Right renal pelvis (tissue), 4 donors: ENCODE results near the gene SLC44A5. TPM values are rescaled to one million over a fixed set of nuclear protein-coding genes. Genes with fewer than 3 reads are reported as not detected.
"Not testable (repeated sequence)": the region's sequence is repeated elsewhere in the genome, so short reads cannot be mapped to it uniquely, and the experiment has no call there.

Experiments
- DNase-seq, 4 donors: peaks; one replicate each; pipeline ENCODE4 v3.0.0-alpha.2; 2013; ENCODE audit warnings: low read depth in 4 of 4, low spot score in 3 of 4, missing footprints in 1 of 4
- polyA plus RNA-seq, 4 donors: library from polyadenylated mRNA; unstranded; fragments of 120-200 nt; gene quantifications; one replicate each; pipeline ENCODE4 v1.2.1, GENCODE V29; 2013; ENCODE audit not compliant: insufficient read length in 4 of 4

SLC44A5 gene
- polyA plus RNA-seq: 10 to 100 TPM; 10.6 to 14.7 (median 12.8) TPM

DNA sequence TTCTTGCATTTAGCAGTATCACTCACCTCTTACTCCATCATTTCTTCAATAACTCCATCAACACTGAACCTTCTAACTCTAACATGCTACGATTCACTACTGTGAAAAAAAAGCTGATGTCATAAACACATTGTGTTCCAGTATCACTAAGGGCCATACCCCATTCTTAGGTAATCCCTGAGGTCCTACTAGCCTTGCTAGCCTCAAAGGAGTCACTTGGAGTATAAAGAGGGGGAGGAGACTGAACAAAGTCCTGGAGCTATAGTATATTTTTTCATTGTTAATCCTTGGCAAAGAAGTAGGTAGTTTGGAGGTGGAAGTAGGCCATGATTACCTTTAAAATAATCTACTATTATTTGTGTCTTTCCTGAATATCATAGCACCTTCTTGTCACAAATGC lies at the start of gene SLC44A5:
Gene SLC44A5 (minus strand): TSS at position 101 of the 400 bp plus-strand sequence. CDS start 69,667 bp downstream, outside the sequence.
- no peak for DNase-seq

DNA sequence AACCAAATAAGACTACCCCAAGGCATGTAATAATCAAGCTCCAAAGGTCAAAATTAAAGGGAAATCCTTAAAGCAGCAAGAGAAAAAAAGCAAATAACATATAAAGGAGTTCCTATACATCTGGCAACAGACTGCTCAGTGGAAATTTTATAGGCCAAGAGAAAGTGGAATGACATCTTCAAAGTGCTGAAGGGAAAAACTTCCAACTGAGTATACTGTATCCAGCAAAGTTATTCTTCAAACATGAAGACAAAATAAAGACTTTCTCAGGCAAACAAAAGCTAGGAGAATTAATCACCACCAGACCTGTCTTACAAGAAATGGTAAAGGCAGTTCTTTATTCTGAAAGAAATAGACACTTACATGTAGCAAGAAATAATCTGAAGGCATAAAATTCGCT lies 45.0 kb upstream of the SLC44A5 start:
- DNase-seq: no peak

DNA sequence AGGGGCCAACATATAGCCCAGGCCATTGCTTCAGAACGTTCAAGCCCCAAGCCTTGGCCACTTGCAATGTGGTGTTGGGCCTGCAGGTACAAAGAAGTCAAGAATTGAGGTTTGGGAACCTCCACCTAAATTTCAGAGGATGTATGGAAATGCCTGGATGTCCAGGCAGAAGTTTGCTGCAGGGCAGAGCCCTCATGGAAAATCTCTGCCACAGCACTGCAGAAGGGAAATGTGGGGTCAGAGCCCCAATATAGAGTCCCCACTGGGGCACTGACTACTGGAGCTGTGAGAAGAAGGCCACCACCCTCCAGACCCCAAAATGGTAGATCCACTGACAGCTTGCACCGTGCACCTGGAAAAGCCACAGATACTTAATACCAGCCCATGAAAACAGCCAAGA lies 36.3 kb upstream of the SLC44A5 start:
- not testable (repeated sequence) for DNase-seq

DNA sequence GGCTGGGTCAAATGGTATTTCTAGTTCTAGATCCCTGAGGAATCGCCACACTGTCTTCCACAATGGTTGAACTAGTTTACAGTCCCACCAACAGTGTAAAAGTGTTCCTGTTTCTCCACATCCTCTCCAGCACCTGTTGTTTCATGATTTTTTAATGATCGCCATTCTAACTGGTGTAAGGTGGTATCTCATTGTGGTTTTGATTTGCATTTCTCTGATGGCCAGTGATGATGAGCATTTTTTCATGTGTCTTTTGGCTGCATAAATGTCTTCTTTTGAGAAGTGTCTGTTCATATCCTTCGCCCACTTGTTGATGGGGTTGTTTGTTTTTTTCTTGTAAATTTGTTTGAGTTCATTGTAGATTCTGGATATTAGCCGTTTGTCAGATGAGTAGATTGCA lies 34.2 kb upstream of the SLC44A5 start:
- not testable (repeated sequence) for DNase-seq

DNA sequence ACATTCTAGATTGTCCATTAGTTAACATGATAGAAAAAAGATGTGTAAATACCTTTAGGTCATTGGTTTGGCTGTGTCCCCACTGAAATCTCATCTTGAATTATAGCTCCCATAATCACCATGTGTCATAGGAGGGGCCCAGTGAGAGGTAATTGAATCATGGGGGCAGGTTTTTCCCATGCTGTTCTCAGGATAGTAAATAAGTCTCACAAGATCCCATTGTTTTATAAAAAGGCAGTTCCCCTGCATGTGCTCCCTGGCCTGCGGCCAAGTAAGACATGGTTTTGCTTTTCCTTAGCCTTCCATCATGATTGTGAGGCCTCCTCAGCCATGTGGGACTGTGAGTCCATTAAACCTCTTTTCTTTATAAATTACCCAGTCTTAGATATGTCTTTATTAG lies 32.5 kb upstream of the SLC44A5 start:
- no peak for DNase-seq

DNA sequence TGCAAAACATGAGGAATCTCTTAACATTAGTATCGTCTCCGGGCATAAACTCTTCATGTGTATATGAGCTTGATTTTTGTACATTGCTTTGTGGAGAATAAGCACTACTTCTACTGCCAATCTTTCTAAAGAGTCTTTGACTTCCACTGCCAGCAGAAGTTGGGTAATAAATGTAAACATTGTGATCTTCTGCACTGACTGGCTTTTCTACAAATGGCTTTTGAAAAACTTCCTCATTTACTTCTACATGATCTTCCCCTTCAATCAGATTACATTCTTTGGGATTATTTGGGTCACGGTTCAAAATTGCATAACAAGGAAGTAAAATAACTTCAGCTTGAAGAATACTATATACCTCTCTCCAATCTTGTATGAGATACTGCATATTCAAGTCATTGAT lies 30.4 kb upstream of the SLC44A5 start:
- no peak for DNase-seq

DNA sequence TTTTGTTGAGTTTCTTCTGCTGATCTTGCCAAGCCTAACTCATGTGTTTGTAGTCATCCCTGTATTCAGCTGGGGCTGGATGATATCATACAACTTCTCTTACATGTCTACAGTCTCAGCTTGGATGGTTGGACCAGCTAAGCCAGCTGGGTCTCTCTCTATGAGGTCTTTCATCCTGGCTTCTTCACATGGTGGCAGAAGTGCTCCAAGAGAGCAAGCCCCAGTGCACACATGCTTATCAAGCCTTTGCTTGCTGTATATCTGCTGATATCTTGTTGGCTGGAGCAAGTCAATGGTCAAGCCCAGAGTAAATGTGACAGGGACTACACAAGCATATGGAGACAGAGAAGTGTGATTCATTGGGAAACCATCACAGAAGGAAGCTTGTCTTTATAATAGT lies 29.2 kb upstream of the SLC44A5 start:
- DNase-seq: no peak

DNA sequence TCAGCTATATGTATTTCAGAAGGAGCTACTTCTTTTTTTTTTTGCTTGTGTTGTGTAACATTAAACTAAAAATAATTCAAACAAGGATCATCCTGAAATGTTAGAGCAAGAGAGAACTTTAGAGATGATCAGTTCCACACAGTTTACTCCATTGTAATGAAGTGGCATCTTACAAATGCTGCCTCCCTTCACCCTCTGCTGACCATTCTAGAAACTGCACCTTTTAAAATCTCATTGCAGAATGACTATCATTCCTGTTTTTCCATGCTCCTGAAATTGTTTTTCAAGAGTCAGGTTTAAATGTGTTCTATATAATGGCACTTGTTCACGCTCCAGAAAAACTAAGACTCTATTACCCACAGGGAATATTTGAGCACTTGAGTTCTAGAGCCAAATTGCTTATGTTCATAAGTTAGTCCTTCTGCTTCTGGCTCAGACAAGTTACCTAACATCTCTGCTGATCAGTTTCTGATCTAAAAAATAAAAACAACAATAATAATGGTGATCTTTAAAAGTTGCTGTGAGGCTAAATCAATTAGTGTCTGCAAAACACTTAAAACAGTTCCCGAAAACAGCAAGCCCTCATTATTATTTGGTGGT lies 21.5 kb upstream of the SLC44A5 start:
- DNase-seq: no peak

DNA sequence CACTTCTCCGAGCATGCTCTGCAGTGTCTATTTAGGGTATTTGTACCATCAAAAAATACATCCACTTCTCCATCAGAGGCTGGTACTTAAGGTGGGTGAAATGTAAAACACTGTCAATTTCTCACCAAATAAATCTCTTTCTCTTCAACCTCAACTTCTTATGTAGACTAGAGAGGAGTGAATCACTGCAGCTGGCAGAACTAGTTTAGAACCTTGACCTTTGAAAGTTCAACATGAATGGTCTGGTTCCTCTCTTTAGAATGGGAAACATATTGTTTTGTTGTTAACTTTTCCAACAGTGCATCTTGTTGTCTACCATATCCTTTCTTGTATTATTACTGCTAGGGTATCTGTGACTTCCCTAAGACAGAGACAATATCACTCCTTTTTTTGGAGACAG lies 20.1 kb upstream of the SLC44A5 start:
- no peak for DNase-seq

DNA sequence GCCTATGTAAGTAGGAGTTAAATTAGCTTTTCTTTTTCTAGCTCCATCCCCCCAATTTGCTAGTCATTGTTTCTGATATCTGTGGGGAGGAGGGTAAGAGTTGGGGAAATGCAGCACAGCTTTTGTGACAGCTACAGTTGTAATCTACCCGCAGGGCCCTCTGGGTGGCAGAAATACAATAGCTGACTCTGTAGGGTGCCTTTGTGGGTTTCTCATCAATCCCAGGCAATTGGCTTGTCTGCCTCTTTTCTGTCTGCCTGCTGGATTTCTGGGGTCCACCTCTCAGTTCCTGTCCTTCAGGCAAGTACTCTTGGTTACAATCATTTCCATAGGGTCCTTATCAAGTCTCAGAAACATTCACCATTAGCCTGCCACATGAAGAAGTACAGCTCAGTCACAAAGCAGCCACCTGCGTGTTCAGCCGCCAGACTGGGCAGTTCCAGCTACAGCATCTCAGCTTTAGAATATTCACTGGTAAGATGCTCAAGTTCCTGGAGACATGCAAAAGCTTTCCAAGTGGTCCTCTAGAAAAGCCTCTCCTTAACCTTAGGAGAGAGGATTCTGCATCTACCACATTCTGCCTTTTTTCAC lies 19.2 kb upstream of the SLC44A5 start:
- DNase-seq: no peak

DNA sequence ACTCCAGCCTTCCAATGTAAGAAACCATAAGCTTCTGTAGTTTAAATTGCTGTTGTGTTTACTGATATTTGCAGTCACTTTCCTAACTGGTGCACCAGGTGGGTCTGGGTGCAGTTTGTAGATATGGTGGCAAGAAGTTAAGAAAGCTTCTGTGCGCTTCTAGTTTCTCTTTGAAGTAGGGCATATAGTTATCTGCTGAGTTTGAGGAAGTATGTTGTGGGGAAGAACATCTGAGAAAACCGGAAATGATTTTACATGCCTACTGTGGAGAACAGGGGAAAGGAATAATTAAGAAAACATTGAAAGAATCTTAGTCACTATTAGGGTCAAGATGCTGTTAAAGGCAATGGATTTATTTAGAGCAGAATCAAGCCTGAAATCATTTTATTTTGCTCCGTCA lies 14.9 kb upstream of the SLC44A5 start:
- no peak for DNase-seq

DNA sequence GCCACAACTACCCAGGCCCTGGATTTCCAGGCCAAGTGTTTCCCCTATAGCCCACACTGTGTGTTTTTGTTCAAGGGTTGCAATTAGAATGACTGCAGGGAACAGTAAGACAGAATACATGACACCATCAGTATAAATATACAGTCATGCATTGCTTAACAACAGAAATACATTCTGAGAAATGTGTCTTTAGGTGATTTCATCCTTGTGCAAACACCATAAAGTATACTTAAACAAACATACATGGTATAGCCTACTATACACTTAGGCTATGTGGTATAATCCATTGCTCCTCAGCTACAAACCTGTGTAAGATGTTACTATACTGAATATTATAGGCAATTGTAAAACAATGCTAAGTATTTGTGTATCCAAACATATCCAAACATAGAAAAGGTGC lies 7.5 kb upstream of the SLC44A5 start:
- DNase-seq: no peak

DNA sequence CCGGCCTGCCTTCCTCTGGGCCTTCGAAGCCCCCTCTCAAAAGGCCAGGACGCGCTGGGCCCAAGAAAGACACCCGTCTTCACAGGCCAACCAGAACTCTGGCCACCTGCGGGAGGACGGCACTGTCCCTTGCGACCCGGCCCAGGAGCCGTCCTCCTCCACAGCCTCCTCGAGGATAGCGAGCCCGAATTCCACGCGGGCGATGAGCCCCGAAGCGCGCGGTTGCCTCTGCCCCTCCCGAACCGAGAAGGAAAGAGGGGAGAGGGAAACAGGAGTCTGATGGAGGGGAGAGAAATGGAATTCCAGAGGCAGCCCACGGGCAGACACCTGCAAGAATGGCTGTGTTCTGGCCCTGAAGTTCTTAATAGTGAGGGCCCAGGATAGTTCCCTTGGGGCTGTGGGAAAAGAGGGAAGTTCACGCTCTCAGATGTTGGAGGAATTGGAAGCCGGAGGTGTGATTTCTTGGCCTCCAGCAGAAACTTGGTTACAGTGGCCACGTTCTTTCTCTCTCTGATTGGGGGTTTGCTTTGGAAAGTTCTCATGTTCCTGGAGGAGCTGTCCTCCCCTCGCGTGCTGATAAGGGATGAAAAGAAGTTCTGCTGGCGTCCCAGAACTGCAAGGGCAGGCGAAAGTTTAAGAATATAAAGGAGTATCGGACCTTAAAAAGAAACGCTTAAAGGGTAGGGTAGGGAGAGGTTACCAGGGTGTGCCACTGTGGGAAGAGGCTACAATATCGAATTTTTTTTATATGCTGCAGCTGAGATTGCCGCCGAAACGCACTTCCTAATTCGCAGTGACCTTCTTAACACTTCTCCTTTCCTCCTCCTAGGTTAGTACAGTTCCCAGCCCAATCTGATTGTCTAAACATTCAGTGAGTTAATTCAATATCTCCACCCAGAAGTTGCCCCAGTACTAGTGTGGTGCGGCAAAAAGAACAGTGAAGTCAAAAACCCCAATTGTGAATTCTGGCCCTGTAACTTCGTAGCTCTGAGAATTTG lies 5.8 kb upstream of the SLC44A5 start:
- peak in 3 of 4 donors; percentile 35 to 57 (median 53) for DNase-seq

DNA sequence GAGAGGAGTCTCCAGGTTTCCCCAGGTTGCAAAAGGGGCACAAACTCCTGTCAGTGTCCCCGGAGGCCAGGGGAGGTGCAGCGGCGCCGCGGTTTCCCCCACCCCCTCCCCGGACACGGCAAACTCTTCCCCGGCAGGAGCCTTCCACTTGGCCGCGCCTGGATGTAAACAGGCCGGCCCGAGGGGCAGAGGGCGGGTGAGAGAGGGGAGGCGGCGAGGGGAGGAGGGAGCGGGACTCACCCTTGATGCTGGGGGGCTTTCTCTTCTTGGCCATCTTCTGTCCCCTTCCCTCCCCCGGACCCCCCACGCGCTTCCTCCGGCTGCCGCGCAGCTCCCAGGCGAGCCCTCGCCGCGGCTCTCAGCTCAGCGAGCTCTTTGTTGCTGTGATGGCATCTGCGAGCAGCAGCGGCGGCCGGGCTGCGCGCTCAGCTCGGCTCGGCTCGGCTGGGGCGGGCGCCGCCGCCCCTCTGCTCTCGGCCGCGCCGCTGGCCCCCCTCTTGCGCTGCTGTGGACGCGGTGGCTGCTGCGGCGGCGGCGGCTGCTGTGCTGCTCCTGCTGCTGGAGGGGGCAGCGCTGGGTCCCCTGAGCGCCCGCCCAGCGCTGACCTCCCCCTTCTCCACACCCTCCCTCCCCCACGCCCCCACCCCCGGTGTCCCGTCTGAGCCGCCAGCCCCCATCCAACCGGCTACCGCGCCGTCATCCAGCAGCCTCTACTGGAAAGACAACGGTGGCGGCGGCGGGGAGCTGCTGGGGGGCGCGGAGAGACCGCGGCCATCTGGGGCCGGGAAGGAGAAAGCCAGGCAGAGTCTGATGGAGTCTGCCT lies 4.9 kb upstream of the SLC44A5 start:
- DNase-seq: peak in 3 of 4 donors; percentile 26 to 36 (median 35)

DNA sequence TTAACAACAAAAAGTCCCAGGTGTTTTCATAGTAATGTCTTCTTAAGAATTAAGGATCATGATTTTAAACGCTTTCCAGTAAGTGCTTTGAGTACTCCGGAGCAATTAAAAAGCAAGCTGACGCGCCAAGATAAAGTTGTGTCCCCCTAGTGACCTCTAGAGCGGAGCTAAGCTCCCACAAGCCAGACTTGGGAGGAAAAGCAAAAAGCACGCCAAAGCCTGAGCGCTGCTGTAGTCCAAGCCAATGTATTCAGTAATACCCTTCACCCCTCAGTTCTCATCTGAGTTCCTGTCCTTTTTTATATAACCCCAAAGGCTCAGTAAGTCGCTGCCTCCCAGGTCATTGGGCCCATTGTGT lies 3.5 kb upstream of the SLC44A5 start:
- peak in 1 of 4 donors; percentile 1 for DNase-seq

DNA sequence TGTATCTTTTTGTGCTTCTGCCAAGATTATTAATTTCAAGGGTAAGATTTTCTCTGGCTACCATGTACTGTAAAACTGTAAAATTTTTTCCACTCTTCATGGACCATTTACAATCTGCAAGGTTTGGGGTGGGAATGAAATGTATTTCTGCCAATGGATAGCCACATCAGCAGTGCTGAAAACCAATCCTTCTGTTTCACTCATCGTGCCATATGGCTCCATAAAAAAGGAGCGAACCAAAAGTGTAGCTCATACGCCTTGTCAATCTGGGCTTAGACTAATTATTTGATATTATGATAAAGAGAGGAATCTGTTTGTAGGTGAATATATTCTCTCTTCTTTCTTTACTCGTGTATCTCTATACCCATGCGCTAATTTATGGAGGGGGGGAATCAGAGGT lies 3.0 kb upstream of the SLC44A5 start:
- no peak for DNase-seq

DNA sequence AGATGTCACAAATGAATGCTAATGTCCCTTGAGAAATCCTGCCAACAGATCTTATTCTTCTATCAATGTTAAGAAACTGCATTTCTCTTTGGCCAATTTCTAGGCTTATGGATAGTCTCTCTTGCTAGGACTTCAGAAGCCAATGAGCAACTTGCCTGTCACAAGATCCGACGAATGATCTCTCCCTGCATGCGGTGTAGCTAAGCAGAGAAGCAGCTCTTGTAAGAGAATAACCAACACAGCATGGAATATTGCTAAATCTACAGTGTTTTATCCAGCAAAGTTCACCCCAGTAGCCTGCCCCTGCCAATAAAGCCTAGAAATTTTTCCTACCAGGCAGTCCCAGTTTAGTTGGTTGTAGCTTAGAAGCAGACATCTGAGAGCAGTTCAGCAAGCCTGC lies 2.1 kb upstream of the SLC44A5 start:
- no peak for DNase-seq

DNA sequence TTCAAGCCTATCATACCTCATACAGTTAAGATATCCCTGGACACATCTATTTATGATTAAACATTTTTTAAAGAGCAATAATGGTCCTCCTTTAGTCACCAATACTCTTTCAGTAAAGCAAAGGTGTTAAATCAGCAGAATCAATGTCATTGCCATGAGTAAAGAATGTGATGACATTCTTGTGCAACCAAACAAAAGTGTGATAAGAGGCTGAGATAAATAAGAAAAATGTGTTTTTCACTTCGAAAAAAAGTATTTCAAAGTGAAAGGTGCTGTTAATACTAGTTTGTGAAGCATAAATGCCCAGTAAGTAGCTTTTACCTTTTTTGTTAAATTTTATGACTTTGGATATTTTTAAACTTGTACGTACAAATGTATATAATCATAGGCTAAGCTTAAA lies 8.4 kb downstream of the SLC44A5 start:
- DNase-seq: no peak

DNA sequence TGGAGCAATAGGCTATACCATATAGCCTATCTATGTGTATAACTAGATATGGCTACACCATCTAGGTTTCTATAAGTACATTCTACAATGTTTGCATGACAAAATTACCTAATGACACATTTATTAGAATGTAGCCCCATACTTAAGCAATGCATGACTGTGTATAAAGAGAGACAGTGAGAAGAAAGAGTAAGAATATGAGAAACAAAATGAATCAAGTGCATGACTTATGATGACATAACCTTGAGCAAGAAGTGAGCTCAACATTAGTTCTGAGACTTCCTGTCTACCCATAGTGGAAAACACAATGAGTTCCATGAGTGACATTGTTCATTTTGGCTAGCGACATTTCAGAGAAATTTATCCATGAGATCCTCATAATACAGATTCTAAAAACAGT lies 10.1 kb downstream of the SLC44A5 start:
- DNase-seq: no peak

DNA sequence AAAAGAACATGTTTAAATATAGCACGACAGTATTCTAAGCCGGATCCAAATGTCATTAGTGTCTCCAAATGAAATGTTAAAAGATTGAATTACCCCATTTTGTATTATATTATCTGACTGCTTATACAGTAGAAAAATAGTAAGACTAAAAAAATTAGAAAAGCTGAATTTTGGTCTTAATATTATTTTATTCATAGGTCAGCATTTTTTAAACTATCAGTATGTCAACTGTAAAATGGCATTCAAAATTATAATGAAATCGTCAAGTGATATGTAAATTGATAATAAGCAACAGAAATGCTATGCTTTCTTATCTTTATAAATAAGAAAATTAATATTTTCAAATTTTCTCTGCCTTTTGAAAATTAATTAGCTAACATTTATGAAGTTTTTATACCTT lies 16.6 kb downstream of the SLC44A5 start:
- DNase-seq: no peak

DNA sequence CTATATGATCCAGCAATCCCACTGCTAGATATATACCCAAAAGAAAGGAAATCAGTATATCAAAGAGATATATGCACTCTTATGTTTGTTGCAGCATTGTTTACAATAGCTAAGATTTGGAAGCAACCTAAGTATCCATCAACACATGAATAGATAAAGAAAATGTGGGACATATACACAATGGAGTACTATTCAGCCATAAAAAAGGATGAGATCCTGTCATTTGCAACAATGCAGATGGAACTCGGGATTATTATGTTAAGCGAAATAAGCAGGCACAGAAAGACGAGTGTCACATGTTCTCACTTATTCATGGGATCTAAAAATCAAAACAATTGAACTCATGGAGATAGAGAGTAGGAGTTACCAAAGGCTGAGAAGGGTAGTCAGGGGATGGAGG lies 17.5 kb downstream of the SLC44A5 start:
- not testable (repeated sequence) for DNase-seq
